Stimulated activated CD4-positive, alpha-beta T cell treated with anti-CD3 and anti-CD28 coated beads, TNF-alpha, amount 100 ng/mL, for 24 hours (primary cell): Measurements from ENCODE around the gene AGAP1.

Experiments used
- DNase-seq, 3 experiments: peaks; one replicate each; pipeline ENCODE4 v3.0.0-alpha.2; 2020; ENCODE audit warnings: low read depth in 3 of 3

Gene AGAP1

DNA sequence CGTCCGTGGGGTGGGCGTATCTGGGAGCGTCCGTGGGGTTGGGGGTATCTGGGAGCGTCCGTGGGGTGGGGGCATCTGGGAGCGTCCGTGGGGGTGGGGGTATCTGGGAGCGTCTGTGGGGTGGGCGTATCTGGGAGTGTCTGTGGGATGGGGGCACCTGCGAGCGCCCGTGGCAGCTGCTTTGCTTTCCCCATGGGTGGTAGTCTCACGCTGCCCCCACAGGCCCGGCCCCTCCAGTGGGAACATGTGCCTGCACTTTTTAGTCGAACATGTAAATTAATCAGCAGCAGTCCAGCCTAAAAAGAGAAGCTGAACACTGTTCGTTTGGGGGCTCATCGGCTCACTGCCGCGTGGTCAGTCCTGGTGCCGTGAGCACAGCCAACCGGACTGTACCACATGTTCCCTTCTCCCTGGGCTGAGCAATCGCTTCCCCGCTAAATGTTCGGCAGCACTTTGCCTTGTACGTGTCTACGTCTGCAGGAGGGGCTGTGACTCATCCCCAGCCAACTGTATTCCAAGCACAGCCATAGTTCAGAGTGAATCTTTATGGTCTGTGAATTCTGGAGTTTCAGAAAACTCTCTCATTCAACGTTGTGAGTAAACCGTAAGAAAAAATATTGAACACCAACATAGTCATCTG, 271.5 kb downstream of the AGAP1 start:
- DNase-seq, result no peak

- peak; percentile 18 to 36 (median 19) for DNase-seq
These were observed 272.4 kb downstream of the AGAP1 start for GRCh38 chr2:235766278-235766677.

DNA sequence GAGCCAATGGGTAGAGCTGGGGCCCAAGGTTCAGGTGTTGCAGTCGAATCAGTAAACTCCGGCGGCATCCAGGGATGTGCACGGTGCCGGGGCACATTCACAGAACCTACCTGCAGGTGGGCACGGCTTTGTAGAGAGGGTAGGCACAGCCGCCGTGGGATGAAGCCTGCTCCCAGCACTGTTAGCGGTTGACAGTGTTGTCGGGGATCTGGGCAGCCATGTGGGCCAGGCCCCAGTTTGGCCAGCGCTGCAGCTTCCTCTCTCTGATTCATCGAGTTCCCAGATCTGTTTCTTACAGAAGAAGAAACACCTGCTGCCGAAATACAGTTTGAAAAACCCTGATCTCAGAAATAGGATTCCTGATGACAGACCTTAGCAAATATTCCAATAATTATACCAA, 274.8 kb downstream of the AGAP1 start:
- DNase-seq, result no peak

DNA sequence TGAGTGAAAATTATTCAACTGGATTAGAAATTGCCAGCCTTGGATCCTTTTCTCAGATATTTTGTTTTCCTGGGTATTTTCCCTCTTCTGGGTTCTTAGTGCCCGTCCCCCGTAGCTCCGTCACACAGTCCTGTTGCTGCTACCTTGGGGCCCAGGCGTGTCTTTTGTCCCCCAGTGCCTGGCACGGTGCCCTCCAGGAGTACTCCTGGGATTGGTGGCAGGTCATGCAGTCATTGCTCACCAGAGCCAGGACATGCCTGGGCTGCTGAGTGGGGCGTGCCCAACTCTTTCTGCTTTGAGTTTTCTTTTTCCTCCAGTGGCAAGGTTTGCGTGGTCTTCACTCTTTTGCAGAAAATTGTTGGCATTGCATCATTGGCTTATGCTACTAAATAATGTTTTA, 275.2 kb downstream of the AGAP1 start:
- DNase-seq, result no peak

DNA sequence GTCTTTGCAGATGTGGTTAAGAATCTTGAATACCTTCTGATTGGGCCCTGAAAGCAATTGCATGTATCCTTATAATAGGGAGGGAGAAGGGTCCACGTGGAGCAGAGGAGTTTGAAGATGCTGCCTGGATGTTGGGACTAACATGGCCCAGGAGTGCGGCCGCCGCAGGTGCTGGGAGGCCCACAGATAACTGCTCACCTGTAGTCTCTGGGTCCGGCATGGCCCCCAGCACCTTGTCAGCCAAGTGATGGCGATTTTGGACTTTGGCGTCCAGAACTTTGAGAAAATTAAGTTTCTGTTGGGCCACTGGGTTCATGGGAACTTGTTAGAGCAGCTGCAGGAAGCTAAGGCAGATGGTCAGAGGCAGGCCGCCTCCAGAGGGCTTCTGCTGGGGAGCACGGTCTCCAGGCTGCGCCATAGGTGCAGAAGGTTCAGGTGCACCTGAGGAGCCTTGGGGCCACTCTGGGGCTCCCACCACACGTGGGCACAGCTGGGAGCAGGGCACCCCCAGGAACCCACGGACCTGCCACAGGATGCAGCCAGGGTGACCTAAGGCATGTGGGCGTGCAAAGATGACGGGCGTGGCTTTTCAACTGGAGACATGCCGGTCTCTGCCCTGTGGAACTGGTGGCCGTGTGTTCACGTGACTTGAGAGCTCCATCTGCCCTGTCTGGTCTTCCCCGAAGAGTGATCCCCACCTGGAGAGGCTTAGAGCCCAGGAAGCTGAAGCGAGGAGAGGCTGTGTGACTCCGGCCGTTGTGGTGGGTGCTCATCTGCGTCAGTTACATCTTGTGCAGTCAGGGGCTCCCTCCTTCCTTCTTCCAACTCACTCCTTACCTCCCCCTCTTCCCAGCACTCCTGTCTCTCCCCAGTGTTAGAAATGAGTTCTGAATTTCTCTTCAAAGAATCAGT, 277.3 kb downstream of the AGAP1 start:
- DNase-seq, result no peak

- no peak for DNase-seq
These were observed 279.5 kb downstream of the AGAP1 start for GRCh38 chr2:235773188-235773928.

- no peak for DNase-seq
These were observed 280.5 kb downstream of the AGAP1 start for GRCh38 chr2:235774153-235774870.

DNA sequence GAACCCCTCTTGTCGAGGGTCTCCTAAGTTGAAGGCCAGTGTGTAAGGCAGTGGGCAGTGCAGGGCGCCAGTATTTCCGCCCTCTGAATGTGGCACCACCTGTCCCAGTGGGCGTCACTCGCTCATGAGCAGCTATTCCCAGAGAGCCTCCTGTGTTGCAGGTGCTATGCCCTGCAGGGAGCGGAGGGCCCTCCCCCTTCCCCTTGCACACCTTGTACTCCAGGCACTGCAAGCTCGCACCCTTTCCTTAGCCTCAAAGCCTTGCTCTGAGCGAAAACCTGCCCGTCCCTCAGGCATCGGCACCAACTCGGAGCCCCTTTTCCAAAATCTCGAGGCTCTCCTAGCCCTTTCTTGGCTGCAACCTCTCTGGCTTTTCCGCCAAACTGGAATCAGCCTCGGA, 282.7 kb downstream of the AGAP1 start:
- no peak for DNase-seq

DNA sequence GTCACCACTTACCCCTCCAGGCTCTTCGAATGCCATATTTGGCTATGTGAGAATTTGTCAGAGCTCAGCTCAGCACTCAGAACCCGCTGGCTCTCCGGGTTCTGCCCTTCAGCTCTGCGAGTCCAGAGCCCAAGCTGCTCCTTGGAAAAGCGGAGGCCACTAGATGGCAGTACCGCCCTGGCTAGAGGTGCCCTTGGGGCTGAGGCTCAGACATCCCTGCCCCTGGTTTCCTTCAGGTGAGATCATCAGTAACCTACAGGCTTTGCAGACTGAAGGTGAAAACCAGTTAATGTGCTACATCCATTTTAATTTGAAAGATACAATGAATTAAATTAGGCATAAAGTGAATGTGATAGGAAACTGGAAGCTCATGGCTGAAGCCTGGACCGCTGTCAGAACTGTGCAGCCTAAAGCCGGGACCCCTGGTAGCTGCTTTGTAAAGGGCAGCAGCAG, 285.6 kb downstream of the AGAP1 start:
- DNase-seq, result peak; percentile 15 to 68 (median 19)

GRCh38 chr2:235780401-235780800, 286.6 kb downstream of the AGAP1 start:
- no peak for DNase-seq

DNA sequence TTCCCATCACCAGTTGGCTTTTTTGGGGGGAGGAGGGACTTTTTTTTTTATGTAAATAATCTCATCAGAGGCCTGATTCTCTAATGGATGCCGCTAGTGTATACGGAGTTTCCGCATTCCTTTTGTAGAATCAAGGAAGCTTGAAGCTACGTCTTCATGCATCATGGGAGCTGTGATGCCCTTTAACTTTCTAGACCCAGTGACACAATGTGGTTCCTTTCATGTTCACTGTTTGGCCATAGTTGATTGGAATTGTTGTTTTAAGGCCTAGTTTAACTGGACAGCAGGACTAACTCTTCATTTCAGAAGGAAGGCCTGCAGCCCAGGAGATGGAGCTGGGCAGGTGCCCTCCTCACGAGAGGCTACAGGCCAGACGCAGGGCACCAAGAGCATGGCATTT, 287.9 kb downstream of the AGAP1 start:
- no peak for DNase-seq

- no peak for DNase-seq
These were observed 290.9 kb downstream of the AGAP1 start for GRCh38 chr2:235784788-235785187.

GRCh38 chr2:235789552-235789951, 295.7 kb downstream of the AGAP1 start:
- no peak for DNase-seq

- no peak for DNase-seq
These were observed 299.4 kb downstream of the AGAP1 start for GRCh38 chr2:235793163-235793752.

DNA sequence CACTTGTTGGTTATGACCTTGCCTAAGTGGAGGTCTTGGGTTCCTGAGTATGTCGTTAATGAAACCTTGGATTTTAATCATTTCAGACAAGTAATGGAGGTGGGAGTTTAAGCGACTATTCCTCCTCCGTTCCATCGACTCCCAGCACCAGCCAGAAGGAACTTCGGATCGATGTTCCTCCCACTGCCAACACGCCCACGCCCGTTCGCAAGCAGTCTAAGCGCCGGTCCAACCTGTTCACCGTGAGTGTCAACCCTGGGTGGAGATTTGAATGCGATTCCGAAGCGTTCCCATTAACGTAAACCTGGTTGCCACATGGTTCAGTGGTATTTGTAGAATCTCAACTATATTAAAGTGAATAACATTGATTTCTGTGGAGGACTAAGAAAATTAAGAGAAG, 305.4 kb downstream of the AGAP1 start:
- DNase-seq, result no peak

GRCh38 chr2:235802542-235802941, 308.7 kb downstream of the AGAP1 start:
- DNase-seq, result no peak

DNA sequence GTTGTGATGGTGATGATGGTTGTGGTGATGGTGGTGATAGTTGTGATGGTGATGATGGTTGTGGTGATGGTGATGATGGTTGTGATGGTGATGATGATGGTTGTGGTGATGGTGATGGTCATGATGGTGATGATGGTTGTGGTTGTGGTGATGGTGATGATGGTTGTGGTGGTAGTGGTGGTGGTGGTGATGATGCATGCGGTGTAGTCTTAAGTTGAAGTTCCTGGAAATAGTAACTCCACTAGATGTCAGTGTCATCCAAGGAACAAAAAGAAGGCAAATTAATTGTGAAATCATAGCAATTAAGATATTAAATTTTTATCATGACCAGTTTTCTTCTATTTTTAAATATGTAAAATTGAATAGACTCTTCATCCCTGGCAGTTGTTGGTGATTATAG, 309.2 kb downstream of the AGAP1 start:
- no peak for DNase-seq

- DNase-seq, result no peak
These were observed 310.8 kb downstream of the AGAP1 start for GRCh38 chr2:235804676-235805075.

DNA sequence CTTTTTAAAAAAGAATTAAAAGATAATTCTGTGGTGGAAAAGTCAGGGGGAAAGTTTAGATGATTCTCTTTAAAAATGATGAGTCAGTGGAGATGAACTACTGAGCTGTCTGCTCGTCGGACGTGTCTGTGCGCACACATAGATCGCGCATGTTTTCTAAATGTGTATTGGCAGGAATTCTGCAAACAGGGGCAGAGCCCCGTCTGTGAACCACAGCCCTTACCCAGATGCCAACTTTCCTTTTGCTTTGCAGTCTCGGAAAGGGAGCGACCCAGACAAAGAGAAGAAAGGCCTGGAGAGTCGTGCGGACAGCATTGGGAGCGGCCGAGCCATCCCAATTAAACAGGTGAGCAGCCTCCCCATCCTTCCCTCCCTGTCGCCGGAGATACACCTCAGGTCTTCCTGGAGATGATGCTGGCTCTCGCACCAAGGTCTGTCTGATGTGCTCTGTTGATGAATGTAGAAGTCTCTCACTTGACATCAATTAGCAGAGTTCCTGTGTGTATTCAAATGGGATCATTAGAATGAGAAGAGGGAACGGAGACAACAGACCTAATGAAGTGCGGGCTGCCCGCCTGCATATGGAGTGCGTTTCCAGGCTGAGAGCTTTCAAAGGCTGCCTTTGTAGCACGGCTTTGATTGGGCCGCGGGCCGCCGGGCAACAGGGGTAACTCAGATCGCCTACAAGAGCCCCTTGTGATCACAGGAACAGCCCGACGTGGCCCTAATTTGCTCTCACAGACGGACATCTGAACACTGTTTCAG, 313.3 kb downstream of the AGAP1 start:
- DNase-seq, result no peak

DNA sequence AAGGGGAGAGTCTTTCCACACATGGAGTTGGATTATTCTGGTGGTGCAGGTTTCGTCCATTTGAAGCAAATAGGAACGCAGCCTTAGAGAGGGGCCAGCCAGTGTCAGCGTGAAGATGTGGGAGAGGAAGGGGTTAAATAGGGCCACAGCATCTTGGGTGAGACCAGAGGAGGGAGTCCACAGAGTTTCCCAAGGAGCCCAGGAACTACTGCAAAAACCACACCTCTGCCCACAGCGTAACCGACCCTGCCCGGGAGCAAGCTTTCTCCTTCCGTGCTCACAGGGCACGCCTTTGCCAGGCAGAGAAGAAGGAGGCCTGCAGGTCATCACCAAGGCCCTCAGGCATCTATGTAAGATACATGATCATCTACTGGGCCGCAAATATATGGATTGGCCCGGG, 314.5 kb downstream of the AGAP1 start:
- DNase-seq, result no peak

DNA sequence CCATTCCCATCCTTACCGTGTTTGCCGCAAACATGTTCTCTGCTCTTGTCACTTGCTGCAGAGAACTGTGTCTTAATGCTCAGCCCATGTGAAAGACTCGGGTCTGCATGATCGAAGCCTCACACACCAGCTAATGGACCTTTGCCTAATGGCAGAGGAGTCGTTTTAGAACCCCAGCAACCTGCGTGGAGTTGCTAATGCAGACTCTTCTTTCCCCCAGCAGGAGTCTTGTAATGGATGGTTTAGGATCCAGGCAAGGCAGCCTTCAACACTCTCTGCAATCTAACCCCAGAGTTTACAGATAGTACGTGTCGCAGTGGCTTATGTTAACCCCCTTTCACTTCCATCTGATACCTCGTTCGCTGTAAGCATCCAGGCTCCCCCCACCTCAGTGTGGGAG, 316.4 kb downstream of the AGAP1 start:
- no peak for DNase-seq
